SU-DHL-6 (cell line): Measurements from ENCODE around the gene KNCN.

Experiments
- H2AFZ ChIP-seq: fragments of 200-600 bp; sonication (generic); 2 replicates; pipeline ENCODE4 v1.6.1; 2014; ENCODE audit warnings: low read depth, mild to moderate bottlenecking, moderate library complexity, mixed read lengths, antibody characterized with exemption, low read length; ENCODE audit not compliant: severe bottlenecking
- H3F3A ChIP-seq: fragments of 200-600 bp; shearing (Covaris generic); 2 replicates; pipeline ENCODE4 v1.6.0; 2016; ENCODE audit warnings: antibody characterized with exemption, mild to moderate bottlenecking; ENCODE audit not compliant: insufficient read depth
- H3K27ac ChIP-seq: fragments of 200-600 bp; sonication (generic); 2 replicates; pipeline ENCODE4 v1.5.1; 2016; ENCODE audit warnings: low read depth, mild to moderate bottlenecking, low read length, moderate library complexity, mixed read lengths
- H3K27me3 ChIP-seq: fragments of 200-600 bp; sonication (generic), shearing (Covaris generic); 2 replicates; pipeline ENCODE4 v1.6.0; 2014; ENCODE audit warnings: mild to moderate bottlenecking, low read length
- H3K36me3 ChIP-seq: fragments of 200-600 bp; sonication (generic); 2 replicates; pipeline ENCODE4 v1.6.1; 2014; ENCODE audit warnings: mild to moderate bottlenecking, low read length, mixed read lengths
- H3K4me2 ChIP-seq: fragments of 300-600, 200-600 bp; shearing (Covaris generic), sonication (generic); 2 replicates; pipeline ENCODE4 v1.6.0; 2014; ENCODE audit warnings: low read length, low read depth, mild to moderate bottlenecking; ENCODE audit not compliant: poor library complexity, severe bottlenecking
- H3K4me3 ChIP-seq: fragments of 200-600 bp; sonication (generic); 2 replicates; pipeline ENCODE4 v1.5.1; 2014; ENCODE audit warnings: antibody characterized with exemption, low read length, mild to moderate bottlenecking, mixed read lengths; ENCODE audit not compliant: insufficient read depth, poor library complexity, severe bottlenecking
- H3K79me2 ChIP-seq: fragments of 200-600 bp; sonication (generic); 2 replicates; pipeline ENCODE4 v1.6.1; 2014; ENCODE audit warnings: mild to moderate bottlenecking, low read length, moderate library complexity; ENCODE audit not compliant: insufficient read depth
- H3K9ac ChIP-seq: fragments of 200-600 bp; sonication (generic); 2 replicates; pipeline ENCODE4 v1.7.0; 2014; ENCODE audit warnings: mild to moderate bottlenecking, low read length
- H3K9me2 ChIP-seq: fragments of 200-600 bp; sonication (generic); replicated peaks from 2 replicates; pipeline ENCODE4 v1.6.1; 2014; ENCODE audit warnings: low read length; ENCODE audit not compliant: insufficient read depth
- H3K9me3 ChIP-seq: fragments of 200-600 bp; sonication (generic); 2 replicates; pipeline ENCODE4 v1.6.1; 2014; ENCODE audit warnings: low read length, mixed read lengths; ENCODE audit not compliant: insufficient read depth
- H4K20me1 ChIP-seq: fragments of 200-600 bp; sonication (generic); 2 replicates; pipeline ENCODE4 v1.6.1; 2014; ENCODE audit warnings: low read depth, mild to moderate bottlenecking, antibody characterized with exemption, low read length, moderate library complexity, mixed read lengths
- CTCF ChIP-seq: fragments of 200-600 bp; sonication (generic); IDR thresholded peaks from one replicate; pipeline ENCODE4 v1.5.1; 2017; ENCODE audit warnings: antibody characterized with exemption, mild to moderate bottlenecking, low read length, moderate library complexity; ENCODE audit not compliant: insufficient read depth, poor library complexity, severe bottlenecking
- EZH2phosphoT487 ChIP-seq: fragments of 200-600 bp; sonication (generic), shearing (Covaris generic); conservative IDR thresholded peaks from 2 replicates; pipeline ENCODE4 v1.6.1; 2018; ENCODE audit warnings: mild to moderate bottlenecking, antibody characterized with exemption, low read length, moderate library complexity, mixed read lengths

KNCN gene

GRCh38 chr1:46497020-46497419, 54.4 kb downstream of the KNCN start:
- no peak overlapping the region for H3K4me3 ChIP-seq
- no peaks in the 10 kb centered on the region for H3F3A ChIP-seq
- no peak overlapping the region for H3K9ac ChIP-seq
- no peaks in the 10 kb centered on the region for H3K9me2 ChIP-seq
- H3K27ac ChIP-seq: no peak overlapping the region
- TF ChIP-seq CTCF (no peak), EZH2phosphoT487 (no peak)
- no peak overlapping the region for H3K4me2 ChIP-seq
- H3K9me3 ChIP-seq: no peaks in the 10 kb centered on the region
- H3K36me3 ChIP-seq: no peaks in the 10 kb centered on the region
- H3K27me3 ChIP-seq: no peaks in the 10 kb centered on the region
- H3K79me2 ChIP-seq: no peaks in the 10 kb centered on the region
- H4K20me1 ChIP-seq: no peaks in the 10 kb centered on the region
- no peak overlapping the region for H2AFZ ChIP-seq

- Histone ChIP-seq H3K9me3 (no peaks in the 10 kb centered on the region), H3K27ac (no peak overlapping the region), H4K20me1 (no peaks in the 10 kb centered on the region), H3K27me3 (no peaks in the 10 kb centered on the region), H3K9me2 (no peaks in the 10 kb centered on the region), H3K79me2 (no peaks in the 10 kb centered on the region), H2AFZ (no peak overlapping the region), H3F3A (no peaks in the 10 kb centered on the region), H3K36me3 (no peaks in the 10 kb centered on the region), H3K4me3 (no peak overlapping the region), H3K9ac (no peak overlapping the region), H3K4me2 (no peak overlapping the region)
- no peak for TF ChIP-seq EZH2phosphoT487
- TF ChIP-seq CTCF: no peak
These were observed 54.9 kb downstream of the KNCN start for GRCh38 chr1:46496505-46496904.

- Histone ChIP-seq H2AFZ (no peak overlapping the region), H4K20me1 (no peaks in the 10 kb centered on the region), H3F3A (no peaks in the 10 kb centered on the region), H3K9me3 (no peaks in the 10 kb centered on the region), H3K4me2 (no peak overlapping the region), H3K27ac (no peak overlapping the region), H3K36me3 (no peaks in the 10 kb centered on the region), H3K9me2 (no peaks in the 10 kb centered on the region), H3K27me3 (no peaks in the 10 kb centered on the region), H3K4me3 (no peak overlapping the region), H3K79me2 (no peaks in the 10 kb centered on the region), H3K9ac (no peak overlapping the region)
- no peak for TF ChIP-seq CTCF
- no peak for TF ChIP-seq EZH2phosphoT487
These were observed 55.7 kb downstream of the KNCN start for GRCh38 chr1:46495778-46496177.
